KMS-11 (cell line): ENCODE measurements around the gene PLEKHB2.
"Not testable (repeated sequence)": the region's sequence is repeated elsewhere in the genome, so short reads cannot be mapped to it uniquely, and the experiment has no call there.

Experiments
- H2AFZ ChIP-seq: fragments of 200-600 bp; sonication (generic); 2 replicates; pipeline ENCODE4 v1.6.1; 2016; ENCODE audit warnings: antibody characterized with exemption, mixed run types, low read depth
- H3K27ac ChIP-seq: fragments of 200-600 bp; sonication (generic); 2 replicates; pipeline ENCODE4 v1.6.1; 2016; ENCODE audit warnings: mild to moderate bottlenecking, mixed run types
- H3K27me3 ChIP-seq: fragments of 200-600 bp; sonication (generic); 2 replicates; pipeline ENCODE4 v1.6.1; 2017; ENCODE audit warnings: mild to moderate bottlenecking, low read depth, mixed run types, moderate library complexity; ENCODE audit not compliant: insufficient read depth
- H3K36me3 ChIP-seq: fragments of 200-600 bp; sonication (generic); 2 replicates; pipeline ENCODE4 v1.6.1; 2017; ENCODE audit warnings: mild to moderate bottlenecking, mixed run types; ENCODE audit not compliant: insufficient read depth
- H3K4me1 ChIP-seq: fragments of 200-600 bp; sonication (generic); 2 replicates; pipeline ENCODE4 v1.6.1; 2016; ENCODE audit warnings: mild to moderate bottlenecking, low read depth, mixed run types; ENCODE audit not compliant: poor library complexity, severe bottlenecking
- H3K4me2 ChIP-seq: fragments of 200-600 bp; sonication (generic); 2 replicates; pipeline ENCODE4 v1.7.0; 2016; ENCODE audit warnings: mild to moderate bottlenecking, mixed run types
- H3K4me3 ChIP-seq: fragments of 200-600 bp; sonication (generic); IDR thresholded peaks from 2 replicates; pipeline ENCODE4 v1.6.1; 2017; ENCODE audit warnings: low read depth, low read length, mixed read lengths; ENCODE audit not compliant: insufficient read depth
- H3K79me2 ChIP-seq: fragments of 200-600 bp; sonication (generic); 2 replicates; pipeline ENCODE4 v1.6.1; 2016; ENCODE audit warnings: low read depth, mixed run types; ENCODE audit not compliant: insufficient read depth
- H3K9ac ChIP-seq: fragments of 200-600 bp; sonication (generic); 2 replicates; pipeline ENCODE4 v1.6.1; 2016; ENCODE audit warnings: mild to moderate bottlenecking, mixed run types
- H4K20me1 ChIP-seq: fragments of 200-600 bp; sonication (generic); 2 replicates; pipeline ENCODE4 v1.6.1; 2016; ENCODE audit warnings: mild to moderate bottlenecking, mixed run types; ENCODE audit not compliant: insufficient read depth
- CTCF ChIP-seq: fragments of 200-600 bp; sonication (generic); conservative IDR thresholded peaks from 2 replicates; pipeline ENCODE4 v1.6.1; 2017; ENCODE audit warnings: low read depth, mild to moderate bottlenecking, antibody characterized with exemption, low read length, moderate library complexity, mixed read lengths

The PLEKHB2 gene

GRCh38 chr2:131076707-131077106 lies 28.4 kb upstream of the PLEKHB2 start:
- no peaks in the 10 kb centered on the region for H3K4me1 ChIP-seq
- H3K27ac ChIP-seq, result no peak overlapping the region
- H3K9ac ChIP-seq, result no peak overlapping the region
- no peaks in the 10 kb centered on the region for H4K20me1 ChIP-seq
- H3K4me3 ChIP-seq, result no peak overlapping the region
- H3K36me3 ChIP-seq, result peaks cover 10% of the 10 kb centered on the region; the same call in 1 of the 2 replicates
- no peaks in the 10 kb centered on the region for H3K27me3 ChIP-seq
- no peak for TF ChIP-seq CTCF
- H2AFZ ChIP-seq, result no peak overlapping the region
- no peak overlapping the region for H3K4me2 ChIP-seq
- peaks cover 75% of the 10 kb centered on the region; the same call in 1 of the 2 replicates for H3K79me2 ChIP-seq

GRCh38 chr2:131077182-131077846 lies 27.8 kb upstream of the PLEKHB2 start:
- H3K4me2 ChIP-seq, result no peak overlapping the region
- H4K20me1 ChIP-seq, result no peaks in the 10 kb centered on the region
- peaks cover 10% of the 10 kb centered on the region; the same call in 1 of the 2 replicates for H3K36me3 ChIP-seq
- no peaks in the 10 kb centered on the region for H3K27me3 ChIP-seq
- no peak for TF ChIP-seq CTCF
- no peak overlapping the region for H3K27ac ChIP-seq
- peaks cover 80% of the 10 kb centered on the region; the same call in 1 of the 2 replicates for H3K79me2 ChIP-seq
- no peak overlapping the region for H3K4me3 ChIP-seq
- no peak overlapping the region for H3K9ac ChIP-seq
- H2AFZ ChIP-seq, result no peak overlapping the region
- no peaks in the 10 kb centered on the region for H3K4me1 ChIP-seq

GRCh38 chr2:131077966-131078365 lies 27.2 kb upstream of the PLEKHB2 start:
- H3K4me3 ChIP-seq, result no peak overlapping the region
- peaks cover 81% of the 10 kb centered on the region; the same call in 1 of the 2 replicates for H3K79me2 ChIP-seq
- no peak overlapping the region for H3K4me2 ChIP-seq
- H3K27ac ChIP-seq, result no peak overlapping the region
- H2AFZ ChIP-seq, result no peak overlapping the region
- H3K4me1 ChIP-seq, result no peaks in the 10 kb centered on the region
- peaks cover 6% of the 10 kb centered on the region; the same call in 1 of the 2 replicates for H3K36me3 ChIP-seq
- H4K20me1 ChIP-seq, result no peaks in the 10 kb centered on the region
- no peak overlapping the region for H3K9ac ChIP-seq
- no peak for TF ChIP-seq CTCF
- H3K27me3 ChIP-seq, result no peaks in the 10 kb centered on the region

- not testable (repeated sequence) for H3K36me3 ChIP-seq, H3K4me2 ChIP-seq, H3K4me3 ChIP-seq, H3K4me1 ChIP-seq, H3K9ac ChIP-seq, H2AFZ ChIP-seq, H3K27me3 ChIP-seq, H4K20me1 ChIP-seq, H3K27ac ChIP-seq
- peaks cover 82% of the 10 kb centered on the region for H3K79me2 ChIP-seq
Observed at GRCh38 chr2:131079931-131080330, 25.2 kb upstream of the PLEKHB2 start.

- Histone ChIP-seq H3K79me2 (peaks cover 84% of the 10 kb centered on the region), H3K27me3 (no peaks in the 10 kb centered on the region), H3K4me3 (no peak overlapping the region), H2AFZ (no peak overlapping the region), H3K27ac (no peak overlapping the region), H3K9ac (no peak overlapping the region), H3K4me1 (no peaks in the 10 kb centered on the region), H4K20me1 (peaks cover 14% of the 10 kb centered on the region), H3K36me3 (peaks cover 6% of the 10 kb centered on the region; the same call in 1 of the 2 replicates), H3K4me2 (no peak overlapping the region)
- TF ChIP-seq CTCF, result no peak
Observed at GRCh38 chr2:131081190-131081589, 23.9 kb upstream of the PLEKHB2 start.
